ENCODE results near the gene IFFO2. TPM values are rescaled to one million over a fixed set of nuclear protein-coding genes. Genes with fewer than 3 reads are reported as not detected.

IFFO2 gene
- total and polyA plus RNA-seq, 10 of the 15 experiments (the other 5 are each of a cell fraction or from before 2014, with no cell fraction given), result 1.2 to 18.4 (median 6.7) TPM

- TF ChIP-seq CTCF (IDR thresholded peaks at IDR 0.05 in 2 of 3, conservative IDR thresholded peaks at IDR 0.05 in 1 of 3; ENCODE audit: control insufficient read depth in 2 of 3, extremely low read depth in 1 of 3, insufficient read depth in 1 of 3, low read depth in 3 of 3, low read length in 3 of 3) (0 out of 6 replicates have a peak, but pooled peaks of 1 of the 3 experiments have one; percentile 4), SRF (IDR thresholded peaks at IDR 0.05; ENCODE audit: low read depth in 2 of 2, low read length in 2 of 2) (no peak), BRCA1 (IDR thresholded peaks at IDR 0.05; ENCODE audit: low read depth, low read length) (no peak)
Measured at GRCh38 chr1:18902523-18903290, 53.8 kb downstream of the IFFO2 start, which contains the start of gene ALDH4A1 (continued).

- peak; percentile 4; the same call in 2 of the 3 replicates for ATAC-seq
- Histone ChIP-seq H3K4me3 (peak overlapping the region; percentile 86), H3K9ac (ENCODE audit: control insufficient read depth, insufficient read depth, low read length) (peak overlapping the region; percentile 88), H3K36me3 (ENCODE audit: control insufficient read depth in 2 of 2, insufficient read depth in 2 of 2, low read length in 1 of 2) (no peaks in the 10 kb centered on the region; a peak in 1 of 4 replicates), H2AFZ (ENCODE audit: control insufficient read depth, low read depth, low read length) (peak overlapping the region; percentile 100), H3K4me1 (ENCODE audit: control insufficient read depth, insufficient read depth, low read length) (peaks cover 8% of the 10 kb centered on the region; the same call in 1 of the 2 replicates), H4K20me1 (ENCODE audit: control insufficient read depth, insufficient read depth) (no peaks in the 10 kb centered on the region), H3K27ac (ENCODE audit: control insufficient read depth, insufficient read depth) (peak overlapping the region; percentile 91), H3K79me2 (ENCODE audit: control insufficient read depth, insufficient read depth, low read length) (peaks cover 4% of the 10 kb centered on the region), H3K9me3 (replicated peaks; ENCODE audit: control insufficient read depth, insufficient read depth, low read length) (no peaks in the 10 kb centered on the region), H3K4me2 (ENCODE audit: control insufficient read depth, insufficient read depth) (peak overlapping the region; percentile 95), H3K27me3 (replicated peaks in 1 of 2; ENCODE audit: control insufficient read depth in 2 of 2, insufficient read depth in 2 of 2, low read length in 1 of 2) (no peaks in the 10 kb centered on the region)
- ChIA-PET RAD21 (ENCODE audit: unreplicated experiment) (interaction anchor here (0.7 to 2.0 kb wide), 8 partner anchors 9 to 65 kb away, joined by 3 to 10 read pairs (median 8); no protein-coding TSS in a partner anchor), SMC1A (ENCODE audit: uncharacterized antibody, unreplicated experiment) (interaction anchor here (0.8 to 1.8 kb wide), 6 partner anchors 14 to 70 kb away, joined by 3 to 8 read pairs (median 5); no protein-coding TSS in a partner anchor), CTCF (interaction anchor here (1.0 to 3.0 kb wide), 12 partner anchors 11 to 281 kb away, joined by 3 to 31 read pairs (median 4); partner anchors contain the start of gene IFFO2), POLR2A (interaction anchor here (1.3 to 1.9 kb wide), 2 partner anchors 25 to 49 kb away, joined by 6 to 7 read pairs; no protein-coding TSS in a partner anchor)
- under 1% methylated on average over 18 of the region's 44 CpGs for WGBS (ENCODE audit: insufficient coverage, insufficient replicate concordance, low lambda C conversion rate, missing lambda C conversion rate)
- intact Hi-C loops (cut with micrococcal nuclease; ENCODE audit: unreplicated experiment), result loop anchor here (2.0 kb wide), 1 partner anchor 187 kb away; no protein-coding TSS in a partner anchor
- no TSS peak for BruUV-seq (replicated peaks)
- no peak for FAIRE-seq
- no peak for DNase-seq (ENCODE audit: low read depth, low spot score)
- in situ Hi-C loops (cut with MboI), result no loop called here
- TF ChIP-seq PKNOX1 (IDR thresholded peaks at IDR 0.05) (no peak), IRF4 (IDR thresholded peaks at IDR 0.05; ENCODE audit: low read depth, low read length) (no peak), RBBP5 (conservative IDR thresholded peaks at IDR 0.05) (no peak), POLR2AphosphoS5 (IDR thresholded peaks at IDR 0.05; ENCODE audit: low read length) (0 out of 2 replicates have a peak, but pooled peaks have one; percentile 15), MLLT1 (IDR thresholded peaks at IDR 0.05) (no peak), IKZF2 (IDR thresholded peaks at IDR 0.05) (peak in 1 of 2 experiments; percentile 9; a peak in 1 of 4 replicates), TARDBP (IDR thresholded peaks at IDR 0.05; ENCODE audit: borderline replicate concordance) (no peak), POLR2A (IDR thresholded peaks at IDR 0.05; ENCODE audit: low read depth, low read length) (no peak), ZSCAN29 (IDR thresholded peaks at IDR 0.05) (no peak), SUPT20H (IDR thresholded peaks at IDR 0.05; ENCODE audit: borderline replicate concordance, control insufficient read depth, low read depth, low read length) (no peak), PAX5 (IDR thresholded peaks at IDR 0.05; ENCODE audit: borderline replicate concordance, low read depth, low read length) (no peak), LARP7 (IDR thresholded peaks at IDR 0.05) (peak; percentile 90), EGR1 (IDR thresholded peaks at IDR 0.05; ENCODE audit: borderline replicate concordance in 1 of 2, low read depth in 2 of 2, low read length in 2 of 2) (no peak), ZNF622 (IDR thresholded peaks at IDR 0.05) (no peak)
Measured at GRCh38 chr1:18901952-18902522, 54.4 kb downstream of the IFFO2 start.

All from GM12878 (cell line).